HG02759 (cell line): ENCODE measurements around the gene COMMD2.

ENCODE experiments used
- ATAC-seq: cut with Tn5 transposase; IDR thresholded peaks from one replicate; pipeline ENCODE4 v1.9.1; 2021; ENCODE audit warnings: mild to moderate bottlenecking, moderate library complexity; ENCODE audit not compliant: unreplicated experiment

Gene COMMD2

GRCh38 chr3:149752051-149752787, at the start of gene COMMD2:
Gene COMMD2, minus strand, starts transcription at chr3:149752489. Its CDS starts 45 bp downstream, at chr3:149752444.
- ATAC-seq, result peak; percentile 99

DNA sequence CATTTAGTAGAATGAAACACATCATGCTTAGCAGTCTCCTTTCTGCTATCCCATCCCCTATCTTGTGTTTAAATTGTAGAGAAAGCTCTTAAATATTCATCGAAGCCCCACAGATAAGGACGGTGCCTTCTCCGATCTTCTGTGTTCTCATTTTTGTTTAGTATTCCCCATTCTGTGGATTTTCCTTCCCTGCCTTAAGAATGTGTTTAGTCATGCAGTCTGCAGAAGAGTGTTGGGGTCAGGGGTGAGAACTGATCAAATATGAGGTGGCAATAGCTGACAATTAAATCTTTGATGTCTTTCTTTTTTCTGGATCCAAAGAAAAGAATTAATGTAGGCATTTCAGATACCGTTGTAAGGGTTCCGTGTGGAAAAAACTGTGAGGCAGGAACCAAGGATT, 49.4 kb upstream of the COMMD2 start:
- ATAC-seq, result no peak

GRCh38 chr3:149801195-149801594, 48.9 kb upstream of the COMMD2 start:
- ATAC-seq, result no peak

- ATAC-seq, result no peak
Observed at GRCh38 chr3:149800693-149801092, 48.4 kb upstream of the COMMD2 start.

GRCh38 chr3:149796026-149796425, 43.7 kb upstream of the COMMD2 start:
- no peak for ATAC-seq

DNA sequence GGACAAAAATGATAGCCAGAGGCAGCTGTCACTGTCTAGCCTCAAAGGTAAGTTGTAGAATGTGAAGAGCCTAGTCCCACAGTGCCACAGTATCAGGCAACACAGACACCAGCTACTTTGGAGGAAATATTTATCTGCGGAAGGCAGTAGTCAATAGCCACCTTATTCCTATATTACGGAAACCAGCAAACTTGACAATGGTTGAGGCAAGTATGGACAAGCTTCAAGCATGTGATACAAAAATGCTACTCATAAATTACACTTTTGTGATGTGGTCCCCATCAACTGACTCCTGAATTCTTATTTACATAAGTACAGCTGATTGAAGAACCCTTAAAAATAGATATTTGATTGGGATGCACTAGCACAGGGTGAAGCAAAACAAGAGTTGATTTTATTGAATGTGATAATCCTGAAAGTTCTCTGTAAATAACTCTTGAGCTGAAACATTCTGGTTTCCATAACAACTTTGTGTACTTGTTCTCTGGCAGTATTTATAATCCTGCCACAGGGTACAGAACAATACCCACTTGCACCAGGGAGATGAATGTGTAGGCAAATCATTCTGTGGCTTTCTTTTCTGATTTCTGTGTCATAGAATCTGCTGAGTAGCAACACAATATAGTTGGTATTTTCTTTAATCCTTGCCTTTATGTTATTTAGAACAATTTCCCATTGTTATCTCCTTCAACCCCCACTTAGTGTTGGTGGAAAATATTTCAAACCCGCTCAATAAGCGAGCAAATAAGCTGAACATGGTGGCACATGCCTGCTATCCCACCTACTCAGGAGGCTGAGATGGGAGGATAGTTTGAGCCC, 40.4 kb upstream of the COMMD2 start, which contains the start of gene ANKUB1:
TSS of gene ANKUB1 (minus strand) at position 103 of the 819 bp plus-strand sequence. CDS start 188 bp downstream, outside the sequence.
- no peak for ATAC-seq

DNA sequence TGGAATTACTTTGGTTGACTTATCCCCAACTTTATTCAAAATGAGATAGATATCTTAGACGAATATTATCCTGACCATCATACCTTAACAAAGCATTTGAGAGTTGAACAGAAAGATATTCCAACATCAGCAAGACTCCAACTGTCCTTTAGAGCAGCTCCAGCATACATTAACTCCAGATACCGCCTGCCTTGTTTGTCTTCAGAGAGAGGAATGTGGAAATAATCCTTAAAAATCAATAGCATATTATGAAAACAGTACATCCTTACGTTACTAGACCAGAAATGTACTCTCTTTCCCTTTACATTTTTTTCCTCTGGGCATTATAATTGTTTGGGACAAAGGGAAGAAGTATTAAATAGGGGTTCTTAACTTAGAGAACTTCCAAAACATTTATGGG, 38.4 kb upstream of the COMMD2 start:
- no peak for ATAC-seq

DNA sequence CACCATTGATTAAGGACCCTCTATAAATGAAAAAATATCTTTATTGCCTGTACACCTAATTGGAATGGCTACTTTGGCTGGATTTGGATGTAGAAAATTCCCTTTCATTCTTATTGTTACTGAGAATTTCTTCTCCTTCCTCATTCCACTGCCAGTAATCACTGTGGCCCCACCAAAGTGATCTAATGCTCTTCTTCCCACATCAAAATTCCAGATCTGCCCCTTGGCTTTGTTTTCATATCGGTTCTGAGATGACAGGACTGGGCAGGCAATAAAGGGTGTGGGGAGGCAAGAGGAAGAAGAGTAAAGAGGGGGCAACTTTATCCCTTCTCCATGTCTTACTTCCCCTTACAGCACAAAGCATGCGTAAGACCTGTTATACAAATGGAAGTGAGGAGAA, 38.0 kb upstream of the COMMD2 start:
- no peak for ATAC-seq

DNA sequence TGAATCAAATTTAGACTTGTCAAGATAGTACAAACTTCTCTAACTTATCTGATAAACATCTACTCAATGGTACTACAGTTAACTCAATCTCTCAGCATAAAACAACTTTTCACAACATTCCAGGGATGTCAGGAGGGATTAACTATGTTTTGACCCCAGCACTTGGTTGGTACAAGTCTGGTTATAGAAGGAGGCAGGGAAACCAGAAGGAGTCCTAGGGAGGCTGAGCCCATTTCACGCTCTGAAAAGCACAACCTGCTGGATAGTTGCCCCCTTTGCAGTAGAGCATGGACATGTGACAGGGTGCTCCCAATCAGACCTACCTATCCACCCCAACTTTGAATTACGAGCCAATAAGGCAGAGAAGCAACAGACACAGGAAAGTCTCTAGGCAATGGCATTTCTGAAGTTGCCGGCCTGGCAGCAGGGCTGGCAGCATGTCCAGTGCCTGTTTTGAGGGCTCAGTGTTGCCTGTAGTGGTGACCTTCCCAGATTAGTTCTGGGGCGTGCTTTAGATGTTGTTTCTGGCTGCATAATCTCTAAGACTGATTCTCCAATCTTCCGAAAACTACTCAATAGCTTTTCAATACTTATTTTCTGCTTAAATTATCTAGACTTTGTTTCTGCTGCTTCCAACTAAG, 31.9 kb upstream of the COMMD2 start:
- ATAC-seq, result no peak

DNA sequence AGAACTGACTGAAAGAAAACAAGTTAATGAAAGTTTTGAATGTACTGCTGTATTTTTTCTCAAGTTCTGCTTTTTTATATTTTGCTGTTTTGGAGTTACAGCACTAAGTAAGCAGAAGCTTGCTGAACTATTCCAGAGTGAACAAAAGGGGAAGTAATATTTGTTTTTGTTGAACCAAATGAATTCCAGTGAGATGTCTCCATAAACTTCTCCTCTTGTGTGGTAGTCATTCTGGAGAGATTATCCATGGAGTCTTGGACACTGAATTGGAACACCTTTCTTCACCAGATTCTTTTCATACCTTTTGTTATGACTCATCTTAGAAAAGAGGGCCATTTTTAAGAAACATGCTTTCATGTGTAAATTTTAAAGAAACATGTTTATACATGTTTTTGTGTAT, 31.3 kb upstream of the COMMD2 start:
- ATAC-seq, result no peak

- no peak for ATAC-seq
Observed at GRCh38 chr3:149781741-149782140, 29.5 kb upstream of the COMMD2 start.

- ATAC-seq, result no peak
Observed at GRCh38 chr3:149781211-149781610, 28.9 kb upstream of the COMMD2 start.

- no peak for ATAC-seq
Observed at GRCh38 chr3:149777414-149778214, 25.3 kb upstream of the COMMD2 start.

- ATAC-seq, result no peak
Observed at GRCh38 chr3:149776170-149776569, 23.9 kb upstream of the COMMD2 start.

GRCh38 chr3:149772861-149773260, 20.6 kb upstream of the COMMD2 start:
- no peak for ATAC-seq

DNA sequence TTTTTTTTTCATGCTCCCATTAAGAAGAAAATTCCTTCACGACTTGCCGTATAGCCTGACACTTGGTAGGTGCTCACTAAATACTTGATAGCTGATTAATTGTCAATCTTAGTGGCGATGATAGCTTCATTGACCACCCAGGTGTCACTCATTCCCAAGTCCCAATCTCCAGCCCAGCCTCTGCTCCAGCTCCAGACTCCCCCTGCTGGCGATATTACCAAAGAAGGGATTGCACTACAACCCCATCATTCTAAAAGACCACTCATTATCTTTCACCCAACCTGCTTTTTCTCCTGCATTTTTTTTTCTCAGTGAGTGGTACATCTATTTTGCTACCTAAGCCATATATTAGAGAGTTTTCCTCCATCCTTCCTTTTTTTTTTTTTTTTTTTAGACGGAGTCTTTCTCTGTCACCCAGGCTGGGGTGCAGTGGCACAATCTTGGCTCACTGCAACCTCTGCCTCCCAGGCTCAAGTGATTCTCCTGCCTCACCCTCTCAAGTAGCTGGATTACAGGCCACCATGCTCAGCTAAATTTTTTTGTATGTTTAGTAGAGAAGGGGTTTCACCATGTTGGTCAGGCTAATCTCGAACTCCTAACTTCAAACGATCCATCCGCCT, 19.5 kb upstream of the COMMD2 start:
- ATAC-seq, result peak; percentile 67

- ATAC-seq, result no peak
Observed at GRCh38 chr3:149770246-149770645, 18.0 kb upstream of the COMMD2 start.

DNA sequence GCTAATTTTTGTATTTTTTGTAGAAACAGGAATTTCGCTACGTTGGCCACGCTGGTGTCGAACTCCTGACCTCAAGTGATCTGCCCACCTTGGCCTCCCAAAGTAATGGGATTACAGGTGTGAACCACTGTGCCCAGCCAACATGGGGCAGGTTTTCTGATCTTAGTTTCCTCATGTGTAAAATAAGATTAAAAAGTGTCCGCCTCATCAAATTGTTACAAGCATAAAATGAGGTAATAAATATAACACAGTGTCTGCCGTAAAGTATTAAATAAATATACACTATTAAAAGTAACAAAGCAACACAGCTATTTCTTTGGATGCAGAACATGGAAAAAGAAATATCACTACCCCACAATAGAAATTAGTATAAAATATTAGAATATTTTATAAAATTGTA, 16.4 kb upstream of the COMMD2 start:
- ATAC-seq, result no peak

GRCh38 chr3:149767720-149768119, 15.4 kb upstream of the COMMD2 start:
- no peak for ATAC-seq

DNA sequence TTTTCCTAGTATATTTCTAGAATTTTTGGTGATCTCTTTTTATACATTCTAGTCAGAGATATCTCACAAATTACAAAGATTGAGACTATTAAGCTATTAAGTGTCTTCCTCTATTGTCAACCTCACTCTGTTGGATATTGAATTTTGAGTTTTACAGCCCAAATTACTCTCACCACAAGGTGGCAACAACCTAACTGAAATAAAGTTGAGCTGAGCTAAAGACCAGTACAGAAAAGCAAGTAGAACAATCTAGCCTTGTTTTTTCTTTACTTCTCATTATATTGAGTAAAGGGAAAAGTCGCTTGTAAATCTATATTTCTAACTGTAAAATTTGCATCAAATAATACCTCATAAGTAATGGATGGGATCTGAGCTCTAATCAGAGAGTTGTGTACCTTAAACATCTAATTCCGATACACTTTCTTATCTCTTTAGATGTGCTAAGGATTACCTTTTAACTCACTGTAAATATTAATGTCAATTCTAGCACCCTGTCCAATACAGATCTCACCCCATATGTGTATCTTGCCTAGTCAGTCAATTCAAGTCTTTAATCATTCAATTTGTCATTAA, 13.6 kb upstream of the COMMD2 start:
- no peak for ATAC-seq
